ENCODE results near the gene DSTN. TPM values are rescaled to one million over a fixed set of nuclear protein-coding genes. Genes with fewer than 3 reads are reported as not detected.

Gene DSTN
- total and polyA plus RNA-seq, 9 of the 15 experiments (the other 6 are each of a cell fraction or from before 2014, with no cell fraction given), result 25.7 to 88.3 (median 61.0) TPM

DNA sequence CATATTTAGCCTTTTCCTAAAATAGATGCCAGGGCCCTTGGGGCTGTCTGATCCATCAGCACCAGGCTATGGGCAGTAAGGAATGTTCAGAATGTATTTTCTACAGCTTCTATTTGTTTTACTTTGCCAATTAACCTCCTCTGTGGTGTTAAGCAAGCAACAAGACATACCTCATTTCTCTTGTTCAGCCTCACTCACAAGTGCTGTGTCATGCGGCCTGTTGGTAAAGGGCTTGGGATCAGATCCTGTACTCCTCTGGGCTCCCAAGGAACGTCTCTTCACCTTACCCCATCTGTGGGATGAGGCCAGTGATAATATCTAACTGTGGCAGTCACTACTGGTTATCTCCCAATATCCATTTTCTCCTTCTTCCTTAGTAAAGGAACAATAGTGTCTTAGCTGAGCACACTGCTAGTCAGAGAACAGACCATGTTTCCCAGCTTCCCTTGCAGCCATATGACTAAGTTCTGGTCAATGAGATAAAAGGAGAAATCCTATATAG, 7.0 kb upstream of the DSTN start (continued):
- TF ChIP-seq, protein P1, sequence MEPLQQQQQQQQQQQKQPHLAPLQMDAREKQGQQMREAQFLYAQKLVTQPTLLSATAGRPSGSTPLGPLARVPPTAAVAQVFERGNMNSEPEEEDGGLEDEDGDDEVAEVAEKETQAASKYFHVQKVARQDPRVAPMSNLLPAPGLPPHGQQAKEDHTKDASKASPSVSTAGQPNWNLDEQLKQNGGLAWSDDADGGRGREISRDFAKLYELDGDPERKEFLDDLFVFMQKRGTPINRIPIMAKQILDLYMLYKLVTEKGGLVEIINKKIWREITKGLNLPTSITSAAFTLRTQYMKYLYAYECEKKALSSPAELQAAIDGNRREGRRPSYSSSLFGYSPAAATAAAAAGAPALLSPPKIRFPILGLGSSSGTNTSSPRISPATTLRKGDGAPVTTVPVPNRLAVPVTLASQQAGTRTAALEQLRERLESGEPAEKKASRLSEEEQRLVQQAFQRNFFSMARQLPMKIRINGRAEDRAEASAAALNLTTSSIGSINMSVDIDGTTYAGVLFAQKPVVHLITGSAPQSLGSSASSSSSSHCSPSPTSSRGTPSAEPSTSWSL (CRISPR knock-in tag; IDR thresholded peaks at IDR 0.05; ENCODE audit: borderline replicate concordance), result no peak
- peak; percentile 43; the same call in 1 of the 2 replicates for TF ChIP-seq MGA (IDR thresholded peaks at IDR 0.05)
- no peak for TF ChIP-seq TEAD2 (tag; IDR thresholded peaks at IDR 0.05)
- TF ChIP-seq NFE2 (IDR thresholded peaks at IDR 0.05; ENCODE audit: low read depth), result peak; percentile 89
- no peak for TF ChIP-seq ZNF133 (CRISPR knock-in tag; IDR thresholded peaks at IDR 0.05)
- no peak for TF ChIP-seq ZNF407 (IDR thresholded peaks at IDR 0.05; ENCODE audit: low read depth)
- no peak for TF ChIP-seq PML (IDR thresholded peaks at IDR 0.05; ENCODE audit: low read length)
